ENCODE data around the gene HRK. TPM values are rescaled to one million over a fixed set of nuclear protein-coding genes. Genes with fewer than 3 reads are reported as not detected.

Gene HRK
- total and polyA plus RNA-seq, 2 of the 8 experiments (the other 6 are each of a cell fraction or from before 2014, with no cell fraction given): 1.6 to 2.7 TPM

DNA sequence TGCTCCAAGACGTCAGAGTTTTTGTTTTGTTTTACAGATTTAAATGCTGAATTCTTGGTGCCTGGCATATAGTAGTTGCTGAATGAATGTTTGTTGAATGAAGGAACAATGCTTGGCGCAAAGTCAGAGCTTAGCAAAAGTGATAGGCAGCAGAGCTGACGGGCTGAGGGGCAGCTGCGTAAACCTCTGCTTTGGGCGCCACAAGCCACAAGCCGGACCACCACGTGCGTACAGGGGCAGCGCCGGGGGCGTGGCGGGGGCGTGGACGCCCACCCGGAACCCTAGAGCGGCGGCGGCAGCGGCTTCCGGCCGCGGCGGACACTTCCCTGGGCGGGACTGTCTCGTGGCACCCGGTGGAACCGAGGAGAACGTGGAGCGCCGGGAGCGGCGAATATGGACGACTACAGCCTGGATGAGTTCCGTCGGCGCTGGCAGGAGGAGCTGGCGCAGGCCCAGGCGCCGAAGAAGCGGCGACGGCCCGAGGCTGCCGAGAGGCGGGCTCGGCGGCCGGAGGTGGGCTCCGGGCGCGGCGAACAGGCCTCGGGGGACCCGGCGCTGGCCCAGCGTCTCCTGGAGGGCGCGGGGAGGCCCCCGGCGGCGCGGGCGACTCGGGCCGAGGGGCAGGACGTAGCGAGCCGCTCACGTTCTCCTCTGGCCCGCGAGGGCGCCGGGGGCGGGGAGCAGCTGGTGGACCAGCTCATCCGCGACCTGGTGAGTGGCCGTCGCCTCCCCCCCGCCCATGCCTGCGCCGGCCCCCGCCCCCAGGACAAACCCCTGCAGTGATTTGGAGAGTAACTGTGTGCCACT lies 29.6 kb upstream of the HRK start, which contains the start of gene FBXW8 (continued):
- no peak for TF ChIP-seq CHD2 (IDR thresholded peaks at IDR 0.05; ENCODE audit: low read length)
- no peak for TF ChIP-seq HDAC6 (IDR thresholded peaks at IDR 0.05; ENCODE audit: low read depth, low read length)
- TF ChIP-seq, protein P1, sequence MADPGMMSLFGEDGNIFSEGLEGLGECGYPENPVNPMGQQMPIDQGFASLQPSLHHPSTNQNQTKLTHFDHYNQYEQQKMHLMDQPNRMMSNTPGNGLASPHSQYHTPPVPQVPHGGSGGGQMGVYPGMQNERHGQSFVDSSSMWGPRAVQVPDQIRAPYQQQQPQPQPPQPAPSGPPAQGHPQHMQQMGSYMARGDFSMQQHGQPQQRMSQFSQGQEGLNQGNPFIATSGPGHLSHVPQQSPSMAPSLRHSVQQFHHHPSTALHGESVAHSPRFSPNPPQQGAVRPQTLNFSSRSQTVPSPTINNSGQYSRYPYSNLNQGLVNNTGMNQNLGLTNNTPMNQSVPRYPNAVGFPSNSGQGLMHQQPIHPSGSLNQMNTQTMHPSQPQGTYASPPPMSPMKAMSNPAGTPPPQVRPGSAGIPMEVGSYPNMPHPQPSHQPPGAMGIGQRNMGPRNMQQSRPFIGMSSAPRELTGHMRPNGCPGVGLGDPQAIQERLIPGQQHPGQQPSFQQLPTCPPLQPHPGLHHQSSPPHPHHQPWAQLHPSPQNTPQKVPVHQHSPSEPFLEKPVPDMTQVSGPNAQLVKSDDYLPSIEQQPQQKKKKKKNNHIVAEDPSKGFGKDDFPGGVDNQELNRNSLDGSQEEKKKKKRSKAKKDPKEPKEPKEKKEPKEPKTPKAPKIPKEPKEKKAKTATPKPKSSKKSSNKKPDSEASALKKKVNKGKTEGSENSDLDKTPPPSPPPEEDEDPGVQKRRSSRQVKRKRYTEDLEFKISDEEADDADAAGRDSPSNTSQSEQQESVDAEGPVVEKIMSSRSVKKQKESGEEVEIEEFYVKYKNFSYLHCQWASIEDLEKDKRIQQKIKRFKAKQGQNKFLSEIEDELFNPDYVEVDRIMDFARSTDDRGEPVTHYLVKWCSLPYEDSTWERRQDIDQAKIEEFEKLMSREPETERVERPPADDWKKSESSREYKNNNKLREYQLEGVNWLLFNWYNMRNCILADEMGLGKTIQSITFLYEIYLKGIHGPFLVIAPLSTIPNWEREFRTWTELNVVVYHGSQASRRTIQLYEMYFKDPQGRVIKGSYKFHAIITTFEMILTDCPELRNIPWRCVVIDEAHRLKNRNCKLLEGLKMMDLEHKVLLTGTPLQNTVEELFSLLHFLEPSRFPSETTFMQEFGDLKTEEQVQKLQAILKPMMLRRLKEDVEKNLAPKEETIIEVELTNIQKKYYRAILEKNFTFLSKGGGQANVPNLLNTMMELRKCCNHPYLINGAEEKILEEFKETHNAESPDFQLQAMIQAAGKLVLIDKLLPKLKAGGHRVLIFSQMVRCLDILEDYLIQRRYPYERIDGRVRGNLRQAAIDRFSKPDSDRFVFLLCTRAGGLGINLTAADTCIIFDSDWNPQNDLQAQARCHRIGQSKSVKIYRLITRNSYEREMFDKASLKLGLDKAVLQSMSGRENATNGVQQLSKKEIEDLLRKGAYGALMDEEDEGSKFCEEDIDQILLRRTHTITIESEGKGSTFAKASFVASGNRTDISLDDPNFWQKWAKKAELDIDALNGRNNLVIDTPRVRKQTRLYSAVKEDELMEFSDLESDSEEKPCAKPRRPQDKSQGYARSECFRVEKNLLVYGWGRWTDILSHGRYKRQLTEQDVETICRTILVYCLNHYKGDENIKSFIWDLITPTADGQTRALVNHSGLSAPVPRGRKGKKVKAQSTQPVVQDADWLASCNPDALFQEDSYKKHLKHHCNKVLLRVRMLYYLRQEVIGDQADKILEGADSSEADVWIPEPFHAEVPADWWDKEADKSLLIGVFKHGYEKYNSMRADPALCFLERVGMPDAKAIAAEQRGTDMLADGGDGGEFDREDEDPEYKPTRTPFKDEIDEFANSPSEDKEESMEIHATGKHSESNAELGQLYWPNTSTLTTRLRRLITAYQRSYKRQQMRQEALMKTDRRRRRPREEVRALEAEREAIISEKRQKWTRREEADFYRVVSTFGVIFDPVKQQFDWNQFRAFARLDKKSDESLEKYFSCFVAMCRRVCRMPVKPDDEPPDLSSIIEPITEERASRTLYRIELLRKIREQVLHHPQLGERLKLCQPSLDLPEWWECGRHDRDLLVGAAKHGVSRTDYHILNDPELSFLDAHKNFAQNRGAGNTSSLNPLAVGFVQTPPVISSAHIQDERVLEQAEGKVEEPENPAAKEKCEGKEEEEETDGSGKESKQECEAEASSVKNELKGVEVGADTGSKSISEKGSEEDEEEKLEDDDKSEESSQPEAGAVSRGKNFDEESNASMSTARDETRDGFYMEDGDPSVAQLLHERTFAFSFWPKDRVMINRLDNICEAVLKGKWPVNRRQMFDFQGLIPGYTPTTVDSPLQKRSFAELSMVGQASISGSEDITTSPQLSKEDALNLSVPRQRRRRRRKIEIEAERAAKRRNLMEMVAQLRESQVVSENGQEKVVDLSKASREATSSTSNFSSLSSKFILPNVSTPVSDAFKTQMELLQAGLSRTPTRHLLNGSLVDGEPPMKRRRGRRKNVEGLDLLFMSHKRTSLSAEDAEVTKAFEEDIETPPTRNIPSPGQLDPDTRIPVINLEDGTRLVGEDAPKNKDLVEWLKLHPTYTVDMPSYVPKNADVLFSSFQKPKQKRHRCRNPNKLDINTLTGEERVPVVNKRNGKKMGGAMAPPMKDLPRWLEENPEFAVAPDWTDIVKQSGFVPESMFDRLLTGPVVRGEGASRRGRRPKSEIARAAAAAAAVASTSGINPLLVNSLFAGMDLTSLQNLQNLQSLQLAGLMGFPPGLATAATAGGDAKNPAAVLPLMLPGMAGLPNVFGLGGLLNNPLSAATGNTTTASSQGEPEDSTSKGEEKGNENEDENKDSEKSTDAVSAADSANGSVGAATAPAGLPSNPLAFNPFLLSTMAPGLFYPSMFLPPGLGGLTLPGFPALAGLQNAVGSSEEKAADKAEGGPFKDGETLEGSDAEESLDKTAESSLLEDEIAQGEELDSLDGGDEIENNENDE (IDR thresholded peaks at IDR 0.05; ENCODE audit: insufficient replicate concordance, low read length): no peak
- no peak for TF ChIP-seq SUZ12 (IDR thresholded peaks at IDR 0.05; ENCODE audit: low read length)
- no peak for TF ChIP-seq CTBP2 (IDR thresholded peaks at IDR 0.05; ENCODE audit: borderline replicate concordance, insufficient read depth, insufficient read length, low read length)
- 0 out of 2 replicates have a peak, but pooled peaks have one; percentile 32 for TF ChIP-seq YY1 (IDR thresholded peaks at IDR 0.05; ENCODE audit: low read depth, low read length)
- TF ChIP-seq CBX8 (IDR thresholded peaks at IDR 0.05; ENCODE audit: borderline replicate concordance, low read depth, low read length): no peak
- TF ChIP-seq, protein P2, sequence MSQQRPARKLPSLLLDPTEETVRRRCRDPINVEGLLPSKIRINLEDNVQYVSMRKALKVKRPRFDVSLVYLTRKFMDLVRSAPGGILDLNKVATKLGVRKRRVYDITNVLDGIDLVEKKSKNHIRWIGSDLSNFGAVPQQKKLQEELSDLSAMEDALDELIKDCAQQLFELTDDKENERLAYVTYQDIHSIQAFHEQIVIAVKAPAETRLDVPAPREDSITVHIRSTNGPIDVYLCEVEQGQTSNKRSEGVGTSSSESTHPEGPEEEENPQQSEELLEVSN (IDR thresholded peaks at IDR 0.05): peak; percentile 88
- TF ChIP-seq, protein P3, sequence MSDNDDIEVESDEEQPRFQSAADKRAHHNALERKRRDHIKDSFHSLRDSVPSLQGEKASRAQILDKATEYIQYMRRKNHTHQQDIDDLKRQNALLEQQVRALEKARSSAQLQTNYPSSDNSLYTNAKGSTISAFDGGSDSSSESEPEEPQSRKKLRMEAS (IDR thresholded peaks at IDR 0.05): peak; percentile 98
